Keratinocyte (primary cell): Measurements from ENCODE around the gene TIFAB. TPM values are rescaled to one million over a fixed set of nuclear protein-coding genes. Genes with fewer than 3 reads are reported as not detected.

ENCODE experiments used
- DNase-seq: peaks from one replicate; pipeline ENCODE4 v3.0.0-alpha.2; 2011; ENCODE audit warnings: low read depth, missing footprints, low spot score
- FAIRE-seq: peaks from 2 replicates; lab custom pipeline; 2011; peaks lifted over from hg19 to GRCh38; lab: Jason Lieb, UNC
- H2AFZ ChIP-seq: 2 replicates; pipeline ENCODE4 v1.6.0; 2012; ENCODE audit warnings: low read length, control low read depth, inconsistent platforms; ENCODE audit not compliant: control insufficient read depth
- H3K27ac ChIP-seq: 2 replicates; pipeline ENCODE4 v1.5.1; 2011; ENCODE audit warnings: low read length; ENCODE audit not compliant: control insufficient read depth, insufficient read depth
- H3K27me3 ChIP-seq: 3 replicates; pipeline ENCODE4 v1.6.0; 2011; ENCODE audit warnings: low read length; ENCODE audit not compliant: control insufficient read depth, insufficient read depth; ENCODE audit errors: extremely low read depth
- H3K36me3 ChIP-seq, 2 experiments: 2 replicates in 1 of 2; 3 replicates in 1 of 2; pipeline ENCODE4 v1.5.1; 2011; ENCODE audit warnings: low read length in 2 of 2, mild to moderate bottlenecking in 1 of 2; ENCODE audit not compliant: control insufficient read depth in 2 of 2, insufficient read depth in 2 of 2; ENCODE audit errors: extremely low read depth in 1 of 2
- H3K4me1 ChIP-seq: 3 replicates; pipeline ENCODE4 v1.5.1; 2011; ENCODE audit warnings: low read length; ENCODE audit not compliant: control insufficient read depth, insufficient read depth; ENCODE audit errors: extremely low read depth
- H3K4me2 ChIP-seq: 3 replicates; pipeline ENCODE4 v1.6.0; 2011; ENCODE audit warnings: low read depth, low read length; ENCODE audit not compliant: control insufficient read depth, insufficient read depth; ENCODE audit errors: extremely low read depth
- H3K4me3 ChIP-seq, 3 experiments: fragments of 200-600 bp in 1 of 3; sonication (generic) in 1 of 3; 2 replicates in 2 of 3; 3 replicates in 1 of 3; pipeline ENCODE4 v1.5.1; 2011 to 2016; ENCODE audit warnings: low read length in 3 of 3, mild to moderate bottlenecking in 3 of 3, control low read depth in 2 of 3, inconsistent platforms in 1 of 3, low read depth in 1 of 3, mixed read lengths in 1 of 3, mixed run types in 1 of 3, moderate library complexity in 1 of 3; ENCODE audit not compliant: control insufficient read depth in 2 of 3, insufficient read depth in 2 of 3; ENCODE audit errors: extremely low read depth in 1 of 3
- H3K79me2 ChIP-seq: 2 replicates; pipeline ENCODE4 v1.6.0; 2012; ENCODE audit warnings: low read length; ENCODE audit not compliant: control insufficient read depth, insufficient read depth
- H3K9ac ChIP-seq: 3 replicates; pipeline ENCODE4 v1.6.0; 2011; ENCODE audit warnings: low read length; ENCODE audit not compliant: control insufficient read depth, insufficient read depth; ENCODE audit errors: extremely low read depth
- H3K9me1 ChIP-seq: 3 replicates; pipeline ENCODE4 v1.6.0; 2011; ENCODE audit warnings: low read length; ENCODE audit not compliant: control insufficient read depth, insufficient read depth; ENCODE audit errors: extremely low read depth
- H3K9me3 ChIP-seq: 2 replicates; pipeline ENCODE4 v1.5.1; 2012; ENCODE audit warnings: low read depth, low read length; ENCODE audit not compliant: control insufficient read depth
- H4K20me1 ChIP-seq: 3 replicates; pipeline ENCODE4 v1.6.0; 2011; ENCODE audit warnings: low read length; ENCODE audit not compliant: control insufficient read depth, insufficient read depth; ENCODE audit errors: extremely low read depth
- CTCF ChIP-seq, 3 experiments: IDR thresholded peaks in 1 of 3; conservative IDR thresholded peaks in 1 of 3; optimal IDR thresholded peaks in 1 of 3; 2 replicates in 2 of 3; 3 replicates in 1 of 3; pipeline versions ENCODE3 to v1.5.1; 2011; ENCODE audit warnings: low read length in 3 of 3, mild to moderate bottlenecking in 3 of 3, moderate library complexity in 2 of 3, control low read depth in 1 of 3, inconsistent platforms in 1 of 3; ENCODE audit not compliant: insufficient read depth in 2 of 3; ENCODE audit errors: extremely low read depth in 1 of 3
- EZH2 ChIP-seq: IDR thresholded peaks from one replicate; pipeline ENCODE4 v1.6.1; 2012; ENCODE audit warnings: inconsistent platforms, mild to moderate bottlenecking, low read length, moderate library complexity
- dilution Hi-C: fragments of 300-500 bp; cut with MboI; formaldehyde crosslinking; loops from one replicate; pipeline ENCODE4 v1.7.0; 2020; ENCODE audit warnings: low sequenced_read_pairs; ENCODE audit not compliant: extremely low pct_ligation_motif_present
- polyA plus RNA-seq, 5 experiments: library from polyadenylated mRNA; depleted of rRNA in 3 of 5; stranded (reverse) in 3 of 5; stranded (forward) in 1 of 5; unstranded in 1 of 5; fragments of >200 nt; gene quantifications; 1 replicate in 1 of 5; 2 replicates in 3 of 5; 3 replicates in 1 of 5; pipeline versions ENCODE4 v1.2.1 to v1.2.3, GENCODE V29; 2011 to 2012; ENCODE audit warnings: missing spikeins in 2 of 5, low read depth in 1 of 5, low replicate concordance in 1 of 5

TIFAB gene
- polyA plus RNA-seq, 1 donor (not counting 4 experiments of a cell fraction or from before 2014, with no cell fraction given), result not detected

GRCh38 chr5:135492319-135492626 lies 40.1 kb upstream of the TIFAB start:
- no peak overlapping the region for H3K9ac ChIP-seq
- H3K27me3 ChIP-seq, result no peaks in the 10 kb centered on the region
- peak; percentile 97 for FAIRE-seq
- H3K27ac ChIP-seq, result peak overlapping the region; percentile 51
- peak overlapping the region; percentile 65 for H3K4me2 ChIP-seq
- no peaks in the 10 kb centered on the region for H4K20me1 ChIP-seq
- H3K9me1 ChIP-seq, result peaks cover 4% of the 10 kb centered on the region
- H2AFZ ChIP-seq, result no peak overlapping the region
- H3K4me3 ChIP-seq, result no peak overlapping the region
- H3K4me1 ChIP-seq, result peaks cover 44% of the 10 kb centered on the region
- no peaks in the 10 kb centered on the region for H3K9me3 ChIP-seq
- DNase-seq, result peak; percentile 69
- dilution Hi-C loops, result no loop called here
- TF ChIP-seq EZH2 (no peak), CTCF (optimal IDR thresholded peaks at IDR 0.05 in 1 of 3, IDR thresholded peaks at IDR 0.05 in 1 of 3, conservative IDR thresholded peaks at IDR 0.05 in 1 of 3; ENCODE audit: extremely low read depth in 1 of 3, insufficient read depth in 2 of 3, low read length in 3 of 3) (no peak)
- H3K79me2 ChIP-seq, result no peaks in the 10 kb centered on the region
- H3K36me3 ChIP-seq, result no peaks in the 10 kb centered on the region

- Histone ChIP-seq H3K36me3 (no peaks in the 10 kb centered on the region), H3K4me2 (peak overlapping the region; percentile 65), H3K4me3 (peak overlapping the region in 1 of 3 experiments; percentile 34), H3K79me2 (no peaks in the 10 kb centered on the region), H2AFZ (peak overlapping the region; percentile 17), H3K27me3 (no peaks in the 10 kb centered on the region), H3K27ac (peak overlapping the region; percentile 51), H3K9me3 (no peaks in the 10 kb centered on the region), H3K9me1 (peaks cover 4% of the 10 kb centered on the region), H3K9ac (no peak overlapping the region), H4K20me1 (no peaks in the 10 kb centered on the region), H3K4me1 (peaks cover 43% of the 10 kb centered on the region)
- FAIRE-seq (no peak), DNase-seq (peak; percentile 78)
- dilution Hi-C loops, result no loop called here
- TF ChIP-seq EZH2 (no peak), CTCF (optimal IDR thresholded peaks at IDR 0.05 in 1 of 3, IDR thresholded peaks at IDR 0.05 in 1 of 3, conservative IDR thresholded peaks at IDR 0.05 in 1 of 3; ENCODE audit: extremely low read depth in 1 of 3, insufficient read depth in 2 of 3, low read length in 3 of 3) (no peak)
These were observed 39.6 kb upstream of the TIFAB start for GRCh38 chr5:135491552-135492318.
